ENCODE data around the gene SOX6. TPM values are rescaled to one million over a fixed set of nuclear protein-coding genes. Genes with fewer than 3 reads are reported as not detected.

The SOX6 gene
- total RNA-seq, 4 donors from 2014 or later: 5.7 to 23.8 (median 18.4) TPM

- Histone ChIP-seq H3K4me3 (no peak overlapping the region), H3K36me3 (no peaks in the 10 kb centered on the region), H3K27ac (no peak overlapping the region), H3K9me3 (no peaks in the 10 kb centered on the region), H3K27me3 (no peaks in the 10 kb centered on the region), H3K4me1 (no peaks in the 10 kb centered on the region)
- no peak for TF ChIP-seq POLR2A (IDR thresholded peaks at IDR 0.05)
- no peak for TF ChIP-seq EP300 (IDR thresholded peaks at IDR 0.05)
- TF ChIP-seq CTCF (IDR thresholded peaks at IDR 0.05): no peak
- DNase-seq (ENCODE audit: low spot score in 2 of 2): no peak
- WGBS, 2 donors: 57 to 76% methylated on average over 3 of the region's 3 CpGs
Observed at GRCh38 chr11:16204261-16204660, 152.1 kb downstream of the SOX6 start.

GRCh38 chr11:16195651-16196050, 160.7 kb downstream of the SOX6 start:
- H3K4me3 ChIP-seq: no peak overlapping the region
- TF ChIP-seq CTCF (IDR thresholded peaks at IDR 0.05): no peak
- TF ChIP-seq POLR2A (IDR thresholded peaks at IDR 0.05): no peak
- no peak for TF ChIP-seq EP300 (IDR thresholded peaks at IDR 0.05)
- H3K4me1 ChIP-seq: peaks cover 0 to 49% (median 14%) of the 10 kb centered on the region in 4 donors
- no peaks in the 10 kb centered on the region for H3K36me3 ChIP-seq
- H3K27me3 ChIP-seq: no peaks in the 10 kb centered on the region
- no peaks in the 10 kb centered on the region for H3K9me3 ChIP-seq
- H3K27ac ChIP-seq: peak overlapping the region in 1 of 4 donors; percentile 10
- WGBS, 2 donors: 30 to 39% methylated on average over 3 of the region's 3 CpGs
- no peak for DNase-seq (ENCODE audit: low spot score in 2 of 2)

GRCh38 chr11:16194566-16194965, 161.8 kb downstream of the SOX6 start:
- Histone ChIP-seq H3K4me1 (peaks cover 0 to 49% (median 14%) of the 10 kb centered on the region in 4 donors), H3K9me3 (no peaks in the 10 kb centered on the region), H3K4me3 (no peak overlapping the region), H3K27me3 (no peaks in the 10 kb centered on the region), H3K27ac (peak overlapping the region in 2 of 4 donors; percentile 18 to 57), H3K36me3 (no peaks in the 10 kb centered on the region)
- 13 to 18% methylated on average over 2 of the region's 2 CpGs for WGBS, 2 donors
- TF ChIP-seq CTCF (IDR thresholded peaks at IDR 0.05): no peak
- TF ChIP-seq EP300 (IDR thresholded peaks at IDR 0.05): no peak
- no peak for TF ChIP-seq POLR2A (IDR thresholded peaks at IDR 0.05)
- DNase-seq (ENCODE audit: low spot score in 2 of 2): peak; percentile 12 to 24

GRCh38 chr11:16193897-16194381, 162.4 kb downstream of the SOX6 start:
- no peaks in the 10 kb centered on the region for H3K27me3 ChIP-seq
- DNase-seq (ENCODE audit: low spot score in 2 of 2): no peak
- TF ChIP-seq EP300 (IDR thresholded peaks at IDR 0.05) (no peak), POLR2A (IDR thresholded peaks at IDR 0.05) (no peak), CTCF (IDR thresholded peaks at IDR 0.05) (no peak)
- no peaks in the 10 kb centered on the region for H3K9me3 ChIP-seq
- no peak overlapping the region for H3K4me3 ChIP-seq
- H3K4me1 ChIP-seq: peaks cover 0 to 49% (median 14%) of the 10 kb centered on the region in 4 donors
- 30 to 41% methylated on average over 1 of the region's 1 CpG for WGBS, 2 donors
- H3K27ac ChIP-seq: peak overlapping the region in 2 of 4 donors; percentile 18 to 57
- H3K36me3 ChIP-seq: no peaks in the 10 kb centered on the region

GRCh38 chr11:16191868-16192240, 164.5 kb downstream of the SOX6 start:
- Histone ChIP-seq H3K27ac (no peak overlapping the region), H3K9me3 (no peaks in the 10 kb centered on the region), H3K4me3 (no peak overlapping the region), H3K36me3 (no peaks in the 10 kb centered on the region), H3K4me1 (peaks cover 0 to 47% (median 14%) of the 10 kb centered on the region in 4 donors), H3K27me3 (no peaks in the 10 kb centered on the region)
- TF ChIP-seq CTCF (IDR thresholded peaks at IDR 0.05): no peak
- no peak for TF ChIP-seq POLR2A (IDR thresholded peaks at IDR 0.05)
- no peak for TF ChIP-seq EP300 (IDR thresholded peaks at IDR 0.05)
- DNase-seq (ENCODE audit: low spot score in 2 of 2): no peak
- WGBS, 2 donors: 46 to 51% methylated on average over 4 of the region's 4 CpGs
